Measurements from ENCODE around the gene FAM98B.
"Not testable (repeated sequence)": the region's sequence is repeated elsewhere in the genome, so short reads cannot be mapped to it uniquely, and the experiment has no call there.

Gene FAM98B

DNA sequence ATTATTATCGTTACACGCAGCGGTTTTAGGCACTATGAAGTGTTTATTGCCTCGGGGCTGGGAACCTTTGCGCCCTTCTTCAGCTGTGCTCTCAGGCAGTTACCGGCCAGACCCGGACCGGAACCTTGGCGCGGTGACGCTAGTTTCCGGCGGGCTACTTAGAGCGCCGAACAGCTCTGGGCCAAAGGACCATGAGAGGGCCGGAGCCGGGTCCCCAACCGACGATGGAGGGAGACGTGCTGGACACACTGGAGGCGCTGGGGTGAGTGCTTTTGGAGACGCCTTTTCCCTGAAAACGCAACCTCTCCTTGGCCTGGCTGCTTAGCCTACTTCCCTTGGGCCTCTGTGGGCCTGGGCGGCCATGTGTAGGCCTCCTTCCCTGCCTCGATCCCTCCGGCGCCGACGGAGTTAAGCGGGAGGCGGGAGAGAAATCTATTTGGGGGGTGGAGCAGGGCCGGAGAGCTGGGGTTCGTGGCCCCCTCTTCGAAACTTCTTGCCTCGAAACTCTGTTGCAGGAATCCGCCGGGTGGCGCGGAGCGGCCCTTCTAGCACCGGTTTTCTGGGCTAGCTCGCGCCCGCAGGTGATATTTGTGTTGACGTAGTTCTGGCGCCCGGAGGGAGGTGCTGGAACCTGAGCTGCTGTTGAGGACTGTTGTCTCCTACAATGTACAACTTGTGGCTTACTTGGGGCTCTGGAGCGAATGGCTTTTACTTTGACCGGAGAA lies at the start of gene FAM98B:
TSS of gene FAM98B (plus strand) at position 157 of the 725 bp plus-strand sequence. CDS start at position 192, 35 bp downstream.
- DNase-seq (ENCODE audit: low read depth, low spot score): peak; percentile 74

DNA sequence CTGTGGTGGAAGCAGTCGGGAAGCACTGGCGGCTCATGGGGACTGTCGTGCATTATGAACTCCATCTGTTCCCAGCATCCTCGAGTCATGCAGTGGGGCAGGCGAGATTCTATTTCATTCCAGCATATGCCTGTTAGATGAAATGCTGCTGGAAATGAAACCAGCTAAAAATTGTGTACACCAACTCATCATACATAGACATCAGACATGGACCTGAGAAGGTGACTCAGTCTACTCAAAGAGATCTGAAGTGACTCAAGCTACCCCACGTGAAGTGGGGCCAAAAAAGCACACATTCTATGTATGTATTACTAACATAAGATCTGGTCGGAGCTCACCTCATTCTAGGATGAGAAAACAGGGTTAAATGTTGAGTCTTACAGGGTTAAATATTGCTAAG lies 47.5 kb upstream of the FAM98B start:
- DNase-seq (ENCODE audit: low read depth, low spot score): no peak

DNA sequence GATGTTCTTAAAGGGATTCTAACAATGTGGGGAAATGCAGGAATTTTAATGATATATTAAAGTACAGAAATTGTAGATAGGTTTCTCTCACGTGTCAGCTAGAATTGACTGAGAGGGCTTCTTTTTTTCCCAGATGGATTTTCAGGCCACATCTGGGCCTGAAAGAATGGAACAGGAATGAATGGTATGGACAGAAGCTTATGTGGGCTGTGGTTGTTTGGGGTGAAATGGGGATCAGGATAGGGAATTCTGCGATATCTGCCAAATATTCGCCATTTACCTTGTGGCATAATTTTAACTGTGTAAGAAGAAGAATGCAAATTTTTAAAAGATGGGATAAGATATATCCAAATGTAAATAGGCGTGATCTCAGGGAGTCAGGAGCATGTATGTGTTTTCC lies 45.4 kb upstream of the FAM98B start:
- DNase-seq (ENCODE audit: low read depth, low spot score): no peak

DNA sequence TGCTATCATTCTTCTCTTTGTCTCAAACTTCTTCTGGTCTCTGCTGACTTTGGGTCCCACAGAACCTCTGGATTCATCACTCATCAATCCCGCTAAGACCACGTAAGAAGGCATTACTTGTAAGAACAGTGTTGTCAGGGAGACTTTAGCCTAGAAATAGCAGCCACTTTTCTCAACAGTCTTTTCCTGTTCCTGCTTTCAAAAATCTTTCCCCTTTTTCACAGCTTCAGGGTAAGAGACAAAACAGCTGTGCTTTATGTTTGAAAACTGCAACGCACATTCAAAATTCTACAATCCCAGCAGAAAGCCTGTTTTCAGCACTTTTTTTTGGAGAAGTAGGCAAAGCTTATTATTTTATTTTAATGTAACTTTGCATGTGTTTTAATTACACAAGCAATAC lies 42.0 kb upstream of the FAM98B start:
- DNase-seq (ENCODE audit: low read depth, low spot score): no peak

DNA sequence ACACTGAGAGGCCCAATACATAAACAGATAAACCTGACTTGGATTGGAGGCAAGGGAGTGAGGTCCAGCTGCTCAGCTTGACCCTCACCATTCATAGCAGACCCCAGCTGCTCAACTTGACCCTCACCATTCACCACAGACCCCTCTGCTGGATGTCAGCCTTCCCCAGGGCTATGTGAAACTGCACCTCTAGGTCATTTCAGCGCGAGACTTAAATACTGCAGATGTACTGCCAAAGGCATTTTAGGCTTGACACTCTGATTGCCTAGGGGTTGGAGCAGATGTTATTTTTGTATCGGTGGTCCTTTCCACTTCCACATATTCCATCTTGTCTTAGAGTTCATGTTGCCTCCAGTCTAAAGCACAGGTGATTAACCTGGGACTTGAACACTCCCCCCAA lies 41.5 kb upstream of the FAM98B start:
- DNase-seq (ENCODE audit: low read depth, low spot score): no peak

DNA sequence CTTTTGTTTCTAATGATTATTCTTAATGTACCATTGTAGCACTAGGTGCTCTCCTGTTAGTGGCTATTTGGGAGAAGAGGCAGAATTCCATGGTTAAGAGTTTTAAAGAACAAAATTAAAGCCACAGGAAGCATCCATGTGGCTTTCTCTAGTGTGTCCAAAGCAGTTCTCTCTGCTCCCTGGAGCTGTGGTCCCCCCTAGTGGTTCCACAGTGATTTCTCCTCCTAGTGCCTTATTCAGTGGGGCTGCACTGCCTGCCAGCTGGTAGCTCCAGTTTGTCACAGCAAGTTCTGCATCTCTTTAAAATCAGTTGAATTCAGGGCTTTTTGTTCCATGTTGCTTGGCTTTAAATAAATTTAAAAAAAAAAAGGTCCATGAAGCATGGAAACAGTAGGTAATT lies 39.6 kb upstream of the FAM98B start:
- DNase-seq (ENCODE audit: low read depth, low spot score): no peak

DNA sequence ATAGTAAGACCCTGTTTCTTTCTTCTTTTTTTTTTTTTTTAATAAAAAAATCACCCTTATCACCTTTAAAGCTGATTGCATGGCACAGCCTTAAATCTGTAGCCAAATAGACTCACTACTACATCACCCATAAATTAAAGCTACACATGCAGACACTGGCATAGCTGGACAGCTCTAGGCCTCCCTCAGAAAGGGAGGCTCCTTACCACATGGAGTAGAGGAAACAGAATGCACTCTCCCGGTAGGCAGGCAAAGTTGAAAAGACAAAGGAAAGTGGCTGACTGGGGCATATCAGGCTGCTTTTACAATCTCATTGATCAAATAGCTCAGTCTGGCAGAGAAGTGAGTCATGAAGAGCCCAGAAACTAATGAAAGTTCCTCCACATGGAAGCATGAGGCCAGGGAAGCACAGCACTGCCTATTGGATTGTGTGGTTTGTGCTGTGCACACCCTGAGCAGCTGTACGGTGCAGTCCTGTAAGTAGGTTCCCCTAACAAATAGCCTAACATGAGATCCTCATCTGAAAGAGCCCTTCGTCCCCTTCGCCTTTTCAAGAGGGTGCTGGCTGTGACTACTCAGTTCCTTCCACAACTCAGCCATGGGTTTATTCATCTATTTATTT lies 32.7 kb upstream of the FAM98B start:
- no peak for DNase-seq (ENCODE audit: low read depth, low spot score)

DNA sequence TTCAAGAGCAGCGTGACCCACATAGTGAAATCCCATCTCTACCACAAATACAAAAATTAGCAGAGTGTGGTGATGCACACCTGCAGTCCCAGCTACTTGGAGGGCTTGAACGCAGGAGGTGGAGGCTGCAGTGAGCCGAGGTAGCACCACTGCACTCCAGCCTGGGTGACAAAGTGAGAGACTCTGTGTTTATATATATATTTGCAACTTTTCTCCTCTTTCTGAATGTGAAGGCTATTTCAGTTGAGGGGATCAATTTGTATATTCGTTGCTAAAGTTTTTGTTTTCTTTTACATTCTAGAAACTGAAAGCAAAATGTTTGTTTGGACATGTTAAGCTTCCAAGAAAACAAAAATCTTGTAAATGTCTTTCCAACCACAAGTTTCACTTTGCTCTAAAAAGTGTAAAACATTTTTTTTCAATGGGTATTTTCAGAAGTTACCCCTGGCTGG lies 29.8 kb upstream of the FAM98B start:
- DNase-seq (ENCODE audit: low read depth, low spot score): no peak

DNA sequence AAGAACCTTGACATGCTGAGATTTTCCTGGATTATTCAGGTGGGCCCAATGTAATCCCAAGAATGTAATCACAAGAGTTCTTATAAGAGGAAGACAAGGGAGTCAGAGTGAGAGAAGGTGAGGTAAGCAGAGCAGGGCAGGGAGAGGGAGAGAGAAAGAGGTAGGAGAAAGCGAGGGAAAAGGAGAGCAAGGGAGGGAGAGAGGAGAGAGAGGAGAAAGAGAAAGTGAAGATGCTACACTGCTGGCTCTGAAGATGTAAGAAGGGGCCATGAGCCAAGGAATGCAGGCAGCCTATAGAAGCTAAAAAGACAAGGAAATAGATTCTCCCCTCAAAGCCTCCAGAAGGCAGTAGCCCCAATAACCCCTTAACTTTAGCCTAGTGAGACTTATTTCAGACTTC lies 28.7 kb upstream of the FAM98B start:
- no peak for DNase-seq (ENCODE audit: low read depth, low spot score)

DNA sequence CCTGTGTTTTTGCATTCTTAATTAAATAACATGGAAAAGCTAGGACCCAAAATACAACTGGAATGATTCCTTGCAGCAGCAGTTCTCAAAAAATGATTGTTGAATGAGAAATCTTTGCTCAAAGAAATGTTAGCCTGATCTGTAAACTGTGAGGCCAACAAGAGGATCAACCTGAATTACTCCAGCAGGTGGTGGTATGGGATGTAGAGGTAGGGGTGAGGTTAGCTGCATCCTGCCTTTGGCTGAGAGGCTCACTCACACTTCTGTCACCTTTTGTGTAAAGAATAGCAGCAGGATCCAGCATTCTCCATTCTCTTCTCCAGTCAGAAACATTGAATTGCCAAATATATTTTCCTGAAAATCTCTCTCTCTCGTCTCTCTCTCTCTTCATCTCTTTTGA lies 26.5 kb upstream of the FAM98B start:
- DNase-seq (ENCODE audit: low read depth, low spot score): no peak

DNA sequence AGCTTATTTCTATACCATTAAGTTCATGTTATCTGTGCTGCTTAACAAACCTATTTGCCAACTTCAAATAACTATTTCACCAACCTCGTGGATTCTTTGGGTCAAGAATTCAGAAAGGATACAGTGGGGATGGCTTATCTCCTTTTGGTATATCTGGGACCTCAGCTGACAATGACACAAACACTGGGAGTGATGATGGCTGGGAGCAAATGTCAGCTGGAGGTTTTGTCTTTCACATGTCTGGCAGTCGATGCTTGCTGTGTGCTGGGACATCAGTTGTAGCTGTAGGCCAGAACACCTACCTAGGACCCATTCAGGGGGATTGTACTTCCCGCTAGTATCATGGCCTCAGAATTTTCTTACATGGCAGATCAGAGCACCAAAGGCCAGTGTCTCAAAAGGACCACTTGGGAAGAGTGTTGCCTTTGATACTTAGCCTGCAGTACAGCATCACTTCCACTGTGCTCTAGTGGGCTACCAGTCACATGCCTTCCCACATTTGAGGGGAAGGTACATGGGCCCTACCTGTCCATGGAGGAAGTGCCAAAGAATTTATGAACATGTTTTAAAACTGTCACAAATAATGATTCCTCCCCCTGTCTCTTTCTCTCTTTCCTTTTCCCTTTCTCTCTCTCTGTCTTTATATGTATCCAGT lies 23.7 kb upstream of the FAM98B start:
- DNase-seq (ENCODE audit: low read depth, low spot score): no peak

DNA sequence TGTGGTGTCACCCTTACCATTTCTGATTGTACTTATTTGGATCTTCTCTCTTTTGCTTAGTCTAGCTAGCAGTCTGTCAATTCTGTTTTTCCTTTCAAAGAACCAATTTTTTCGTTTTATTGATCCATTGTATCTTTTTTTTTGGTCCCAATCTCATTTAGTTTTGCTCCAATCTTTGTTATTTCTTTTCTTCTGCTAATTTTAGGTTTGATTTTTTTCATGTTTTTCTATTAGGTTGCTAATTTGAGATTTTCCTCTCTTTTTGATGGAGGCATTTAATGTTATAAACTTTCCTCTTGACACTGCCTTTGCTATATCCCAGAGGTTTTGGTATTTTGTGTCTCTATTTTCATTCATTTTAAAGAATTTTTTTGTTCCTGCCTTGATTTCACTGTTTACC lies 16.9 kb upstream of the FAM98B start:
- DNase-seq (ENCODE audit: low read depth, low spot score): no peak

DNA sequence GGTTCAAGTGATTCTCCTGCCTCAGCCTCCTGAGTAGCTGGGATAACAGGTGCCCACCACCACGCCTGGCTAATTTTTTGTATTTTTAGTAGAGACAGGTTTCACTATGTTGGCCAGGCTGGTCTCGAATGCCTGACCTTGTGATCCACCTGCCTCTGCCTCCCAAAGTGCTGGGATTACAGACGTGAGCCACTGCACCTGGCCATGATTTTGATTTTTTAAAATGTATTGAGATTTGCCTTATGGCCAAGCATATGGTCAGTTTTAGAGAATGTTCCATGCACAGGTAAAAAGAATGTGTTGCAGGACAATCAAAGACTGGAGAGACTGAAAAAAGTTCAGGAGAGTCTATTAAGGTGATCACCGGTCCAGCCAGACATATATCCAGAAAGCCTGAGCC lies 16.3 kb upstream of the FAM98B start:
- not testable (repeated sequence) for DNase-seq (ENCODE audit: low read depth, low spot score)

DNA sequence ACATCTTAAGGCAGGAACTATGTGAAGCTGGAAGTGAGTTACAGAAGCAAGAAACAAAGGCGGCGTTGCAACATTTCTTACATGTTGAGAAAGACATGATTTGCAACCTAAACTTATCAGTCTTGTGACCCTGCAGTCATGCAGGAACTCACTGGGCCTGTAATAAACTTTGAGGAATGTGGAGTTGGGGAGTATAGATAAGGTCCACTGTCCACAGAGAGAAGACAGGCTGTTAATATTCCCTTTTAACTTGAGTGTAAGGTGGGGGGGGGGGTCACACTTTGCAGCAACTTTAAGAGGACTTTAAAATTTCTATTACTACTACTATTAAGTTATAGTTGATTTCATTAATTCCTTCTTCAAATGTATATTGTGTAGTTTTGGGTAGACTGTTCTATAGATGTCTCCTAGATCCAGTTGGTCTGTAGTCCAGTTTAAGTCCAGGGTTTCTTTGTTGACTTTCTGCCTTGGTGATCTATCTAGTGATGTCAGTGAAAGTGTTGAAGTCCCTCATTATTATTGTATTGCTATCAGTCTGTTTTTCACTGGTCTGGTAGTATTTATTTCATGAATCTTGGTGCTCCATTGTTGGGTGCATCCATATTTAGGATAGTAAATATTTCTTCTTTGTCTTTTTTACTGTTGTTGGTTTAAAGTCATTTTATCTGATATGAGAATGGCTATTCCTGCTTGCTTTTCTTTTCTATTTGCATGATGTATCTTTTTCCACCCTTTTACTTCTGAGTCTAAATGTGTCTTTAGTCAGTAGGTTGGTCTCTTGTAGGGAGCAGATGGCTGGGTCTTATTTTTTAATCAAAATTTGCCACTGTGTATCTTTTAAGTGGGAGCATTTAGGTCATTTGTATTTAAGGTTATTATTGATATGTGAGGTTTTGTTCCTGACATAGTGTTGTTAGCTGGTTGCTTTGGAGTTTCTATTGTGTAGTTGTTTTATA lies 15.6 kb upstream of the FAM98B start:
- DNase-seq (ENCODE audit: low read depth, low spot score): no peak

DNA sequence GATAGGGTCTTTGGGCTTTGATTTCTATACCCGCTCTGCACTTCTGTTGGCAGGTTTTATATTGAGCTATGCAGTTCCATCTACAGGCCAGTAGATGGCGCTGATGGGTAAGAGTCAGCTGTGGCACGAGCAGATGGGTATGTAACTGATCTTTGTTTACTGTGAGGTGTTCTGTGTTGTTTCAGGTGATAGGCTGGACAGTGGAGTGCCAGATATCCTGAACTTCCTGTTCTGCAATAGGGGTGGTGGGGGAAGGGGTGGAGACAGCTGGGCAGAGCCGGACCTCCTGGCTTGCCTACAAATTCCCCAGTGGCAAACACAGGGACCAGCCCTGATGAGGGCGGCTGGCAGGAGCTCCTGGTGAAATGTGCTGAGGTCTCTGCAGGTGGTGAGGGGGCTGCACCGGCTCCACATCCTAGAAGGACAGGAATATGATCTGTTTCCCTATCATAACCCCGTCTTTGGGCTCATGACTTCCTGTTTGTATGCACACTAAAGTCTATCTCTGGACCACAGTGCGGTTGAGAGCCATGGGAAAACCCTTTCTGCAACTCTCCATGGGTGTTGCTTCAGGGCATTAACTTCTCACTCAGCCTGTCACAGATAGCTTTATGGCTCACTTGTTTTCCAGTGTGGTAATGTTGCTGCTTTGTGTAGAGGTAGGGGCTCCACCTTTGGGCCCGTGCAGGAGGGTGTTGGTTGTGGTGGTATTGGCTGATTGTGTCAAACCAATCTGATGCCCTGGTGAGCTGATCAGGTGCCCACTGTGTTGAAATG lies 13.4 kb upstream of the FAM98B start:
- no peak for DNase-seq (ENCODE audit: low read depth, low spot score)

DNA sequence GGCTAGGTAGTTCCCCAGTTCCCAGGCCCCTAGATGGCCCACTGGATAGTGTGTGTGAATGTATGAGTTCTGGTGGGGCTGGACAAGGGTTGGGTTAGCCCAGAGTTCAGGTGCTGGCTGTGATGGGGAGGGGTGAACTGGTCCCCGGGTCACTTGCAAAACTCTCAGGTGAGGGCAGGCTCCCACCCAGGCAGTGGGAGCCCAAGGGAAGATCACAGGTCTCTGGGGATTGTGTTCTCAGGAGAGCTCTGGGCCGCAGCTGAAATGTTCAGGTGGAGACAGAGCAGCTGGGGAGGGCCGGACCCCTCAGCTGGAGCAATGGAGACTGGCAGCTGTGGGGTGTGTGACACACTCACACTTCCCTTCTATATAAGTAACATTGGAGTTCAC lies 12.8 kb upstream of the FAM98B start:
- DNase-seq (ENCODE audit: low read depth, low spot score): no peak

DNA sequence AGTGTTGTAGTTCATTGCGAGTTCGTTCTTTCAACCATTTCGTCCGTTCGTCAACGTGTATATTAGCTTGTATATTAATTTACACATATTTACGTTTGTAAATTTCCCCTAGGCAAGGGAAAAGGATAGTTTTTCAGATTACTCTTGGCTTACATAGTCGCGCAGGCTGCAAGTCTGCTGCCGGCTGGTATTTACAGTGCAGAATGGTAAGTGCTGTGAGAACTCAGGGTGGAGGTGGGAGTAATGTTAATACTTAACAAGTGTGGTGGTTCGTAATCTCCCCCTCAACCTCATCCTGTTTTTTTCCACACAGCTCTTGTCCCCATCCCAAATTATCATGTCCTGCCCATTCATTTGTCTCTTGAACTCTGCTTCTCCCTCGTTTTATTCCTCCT lies 766 bp downstream of the FAM98B start:
- DNase-seq (ENCODE audit: low read depth, low spot score): no peak

DNA sequence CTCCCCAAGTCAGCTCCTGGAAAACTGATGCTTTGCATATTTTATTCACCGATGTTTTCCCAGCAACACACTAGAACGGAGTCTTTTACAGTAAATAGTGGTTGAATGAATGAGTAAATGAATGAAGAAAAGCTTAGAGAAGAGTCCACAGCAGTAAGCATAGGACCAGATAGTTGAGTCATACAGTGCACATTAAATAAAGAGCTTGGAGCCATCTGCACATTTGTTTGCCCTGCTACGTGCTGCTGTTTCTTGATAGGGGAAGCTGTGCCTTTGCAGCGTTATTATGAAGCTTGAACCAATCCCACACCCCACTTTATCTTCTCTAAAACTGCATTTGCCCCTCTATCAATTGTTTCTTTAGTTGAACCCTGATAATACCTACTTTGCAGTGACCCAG lies 1.2 kb downstream of the FAM98B start:
- DNase-seq (ENCODE audit: low read depth, low spot score): no peak

DNA sequence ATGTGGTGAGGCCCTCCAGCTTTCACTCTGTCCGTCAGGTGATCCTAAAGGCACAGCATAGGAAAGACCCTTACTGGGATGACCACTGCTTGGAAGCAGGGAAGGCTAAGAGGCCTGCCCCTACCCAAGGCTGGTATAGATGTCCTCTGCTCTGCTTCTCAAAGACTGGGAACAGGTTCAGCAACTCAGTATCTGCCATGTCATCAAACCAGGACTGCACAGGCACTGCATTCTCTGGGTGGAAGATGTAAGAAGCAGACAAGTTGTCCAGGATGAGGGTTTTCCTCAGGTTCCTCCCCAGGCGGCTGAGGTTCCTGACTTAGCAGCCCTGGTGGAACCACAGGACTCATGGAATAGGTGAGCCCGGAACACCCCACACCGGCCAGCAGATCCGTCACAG lies 4.7 kb downstream of the FAM98B start:
- DNase-seq (ENCODE audit: low read depth, low spot score): no peak

DNA sequence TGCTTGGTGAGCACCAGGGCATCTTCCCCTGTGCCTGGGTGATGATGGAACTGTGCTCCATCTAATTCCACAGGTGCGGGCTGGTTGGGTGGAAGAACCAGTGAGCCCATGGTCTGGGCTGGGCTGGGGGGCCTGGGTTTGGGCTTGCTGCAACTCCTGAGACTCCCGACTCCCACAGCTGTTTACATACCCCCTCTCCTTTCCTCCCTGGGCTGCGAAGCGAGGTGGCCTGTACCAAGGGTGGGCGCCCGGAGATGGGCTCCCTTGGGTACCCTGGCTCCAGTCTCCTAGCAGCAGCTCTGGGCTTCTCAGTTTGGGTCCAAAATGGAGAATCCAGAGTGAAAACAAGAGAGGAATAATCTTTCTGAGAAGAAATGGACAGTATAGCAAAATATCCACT lies 5.6 kb downstream of the FAM98B start:
- DNase-seq (ENCODE audit: low read depth, low spot score): no peak

DNA sequence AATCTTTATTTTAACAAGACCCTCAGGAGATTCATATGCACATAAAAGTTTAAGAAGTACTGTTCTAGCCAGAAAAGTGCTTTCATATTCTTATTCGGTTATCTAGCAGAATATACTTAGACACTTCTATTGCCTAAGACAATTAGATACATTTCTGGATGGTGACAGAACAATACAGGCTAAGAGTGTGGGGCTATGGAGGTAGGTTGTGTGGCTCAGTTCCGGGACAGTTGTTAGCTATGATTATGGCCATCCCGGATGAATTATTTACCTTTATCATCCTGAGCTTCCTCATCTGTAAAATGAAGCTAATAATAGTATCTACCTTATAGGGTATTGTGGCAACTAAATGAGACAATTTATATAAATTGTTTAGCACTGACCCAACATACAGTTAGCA lies 6.6 kb downstream of the FAM98B start:
- no peak for DNase-seq (ENCODE audit: low read depth, low spot score)
